AG10803 (cell line): ENCODE measurements around the gene SH3PXD2A.

Experiments used
- DNase-seq: peaks from one replicate; pipeline ENCODE4 v3.0.0; 2010; ENCODE audit warnings: low read depth
- H3K4me3 ChIP-seq: 2 replicates; pipeline ENCODE4 v1.5.1; 2011; ENCODE audit warnings: mild to moderate bottlenecking, low read length, control low read depth
- TF ChIP-seq, protein P1 (sequence below): conservative IDR thresholded peaks from 2 replicates; pipeline ENCODE4 v1.5.1; 2011; ENCODE audit warnings: mild to moderate bottlenecking, low read length, control low read depth, inconsistent platforms

Gene SH3PXD2A

DNA sequence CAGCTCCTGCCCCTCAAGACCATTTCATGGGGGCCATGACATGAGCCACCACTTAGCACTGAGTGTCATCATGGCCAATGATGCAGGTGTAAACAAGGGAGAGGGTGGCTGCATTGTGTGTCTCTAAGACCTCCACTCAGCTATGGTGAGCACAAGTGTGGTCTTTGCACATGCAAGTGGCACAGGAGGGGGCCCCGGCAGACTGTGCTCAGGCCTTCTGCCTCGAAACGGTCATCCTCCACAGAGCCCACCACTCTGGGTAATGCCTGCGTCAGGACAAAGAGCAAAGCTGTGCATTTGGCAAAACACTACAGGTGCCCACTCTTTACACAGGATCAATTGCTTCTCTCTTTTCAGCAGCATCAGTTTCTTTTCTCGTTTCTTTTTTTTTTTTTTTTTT lies 125.5 kb downstream of the SH3PXD2A start:
- no peak for DNase-seq
- H3K4me3 ChIP-seq: no peak overlapping the region
- TF ChIP-seq, protein P1, sequence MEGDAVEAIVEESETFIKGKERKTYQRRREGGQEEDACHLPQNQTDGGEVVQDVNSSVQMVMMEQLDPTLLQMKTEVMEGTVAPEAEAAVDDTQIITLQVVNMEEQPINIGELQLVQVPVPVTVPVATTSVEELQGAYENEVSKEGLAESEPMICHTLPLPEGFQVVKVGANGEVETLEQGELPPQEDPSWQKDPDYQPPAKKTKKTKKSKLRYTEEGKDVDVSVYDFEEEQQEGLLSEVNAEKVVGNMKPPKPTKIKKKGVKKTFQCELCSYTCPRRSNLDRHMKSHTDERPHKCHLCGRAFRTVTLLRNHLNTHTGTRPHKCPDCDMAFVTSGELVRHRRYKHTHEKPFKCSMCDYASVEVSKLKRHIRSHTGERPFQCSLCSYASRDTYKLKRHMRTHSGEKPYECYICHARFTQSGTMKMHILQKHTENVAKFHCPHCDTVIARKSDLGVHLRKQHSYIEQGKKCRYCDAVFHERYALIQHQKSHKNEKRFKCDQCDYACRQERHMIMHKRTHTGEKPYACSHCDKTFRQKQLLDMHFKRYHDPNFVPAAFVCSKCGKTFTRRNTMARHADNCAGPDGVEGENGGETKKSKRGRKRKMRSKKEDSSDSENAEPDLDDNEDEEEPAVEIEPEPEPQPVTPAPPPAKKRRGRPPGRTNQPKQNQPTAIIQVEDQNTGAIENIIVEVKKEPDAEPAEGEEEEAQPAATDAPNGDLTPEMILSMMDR: no peak

DNA sequence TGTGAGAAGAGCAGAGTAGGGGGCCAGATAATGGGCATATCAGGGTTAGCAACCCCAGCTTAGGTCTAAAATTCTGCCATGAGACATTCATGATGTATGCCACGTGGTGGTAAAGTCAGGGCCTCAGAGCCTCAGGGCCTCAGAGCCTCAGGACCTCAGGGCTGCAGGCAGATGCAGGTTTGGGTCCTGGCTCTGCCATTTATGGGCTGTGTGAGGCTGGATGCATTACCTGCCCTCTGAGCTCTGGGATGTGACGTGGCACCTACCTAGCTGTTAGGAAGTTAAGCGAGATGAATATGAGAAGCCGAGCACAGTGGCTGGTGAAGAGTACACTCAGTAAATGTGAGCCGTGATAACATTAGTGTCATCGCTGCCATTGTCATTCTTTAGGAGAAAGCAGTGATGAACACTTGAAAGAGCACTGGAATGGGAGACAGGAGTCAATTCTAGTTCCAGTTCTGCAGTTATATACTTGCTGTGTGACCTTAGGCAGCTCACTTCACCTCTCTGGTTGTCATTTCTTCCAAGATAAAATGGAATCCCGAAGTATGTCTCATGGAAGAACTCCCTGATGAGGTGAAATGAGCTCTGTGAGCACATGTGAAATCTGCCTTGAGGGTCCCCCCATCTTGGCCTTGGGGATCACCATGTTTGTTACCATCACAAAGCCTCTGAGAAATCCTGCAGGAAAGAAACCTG lies 127.2 kb downstream of the SH3PXD2A start:
- TF ChIP-seq, protein P1: no peak
- DNase-seq: no peak
- no peak overlapping the region for H3K4me3 ChIP-seq

DNA sequence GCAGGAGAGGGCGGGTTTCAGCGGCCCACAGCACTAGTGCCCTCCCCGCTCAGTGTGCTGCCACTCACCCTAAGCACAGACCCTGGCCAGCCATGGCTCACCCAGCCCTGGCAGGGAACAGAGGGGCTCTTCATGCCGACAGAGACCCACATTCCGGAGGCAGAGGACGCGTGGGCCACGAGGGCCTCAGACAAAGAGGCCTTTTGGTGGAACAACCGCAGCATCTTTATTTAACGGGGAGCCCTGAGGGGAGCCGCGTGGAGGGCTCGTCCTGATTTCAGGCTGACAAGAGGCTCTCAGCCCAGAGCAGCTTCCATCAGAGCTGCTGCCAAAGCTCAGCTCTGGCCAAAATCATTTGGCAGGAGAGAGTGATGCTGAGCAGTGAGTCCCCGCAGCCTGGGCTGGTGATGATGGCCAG lies 127.8 kb downstream of the SH3PXD2A start:
- DNase-seq: no peak
- TF ChIP-seq, protein P1: no peak

DNA sequence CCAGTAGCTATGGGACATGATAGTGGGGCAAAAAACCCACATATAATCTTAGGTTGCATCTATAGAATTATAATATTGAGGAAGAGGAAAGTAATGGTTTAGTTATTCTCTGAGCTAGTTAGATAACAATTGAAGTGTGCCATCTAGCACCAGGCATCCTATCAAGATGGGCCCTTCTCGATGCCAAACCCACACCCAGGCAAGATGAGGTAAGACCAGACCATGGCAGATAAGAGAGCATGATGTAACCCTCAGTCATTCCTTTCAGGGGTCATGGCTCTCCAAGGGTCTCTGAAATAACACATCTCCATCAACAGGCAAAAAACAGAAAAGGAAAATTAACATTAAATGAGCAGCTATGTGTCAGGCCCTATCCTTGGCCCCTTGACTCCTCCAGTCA lies 128.7 kb downstream of the SH3PXD2A start:
- no peak for DNase-seq
- H3K4me3 ChIP-seq: no peak overlapping the region
- TF ChIP-seq, protein P1: no peak

More for the DNA sequence above, 127.8 kb downstream of the SH3PXD2A start:
- H3K4me3 ChIP-seq: no peak overlapping the region

DNA sequence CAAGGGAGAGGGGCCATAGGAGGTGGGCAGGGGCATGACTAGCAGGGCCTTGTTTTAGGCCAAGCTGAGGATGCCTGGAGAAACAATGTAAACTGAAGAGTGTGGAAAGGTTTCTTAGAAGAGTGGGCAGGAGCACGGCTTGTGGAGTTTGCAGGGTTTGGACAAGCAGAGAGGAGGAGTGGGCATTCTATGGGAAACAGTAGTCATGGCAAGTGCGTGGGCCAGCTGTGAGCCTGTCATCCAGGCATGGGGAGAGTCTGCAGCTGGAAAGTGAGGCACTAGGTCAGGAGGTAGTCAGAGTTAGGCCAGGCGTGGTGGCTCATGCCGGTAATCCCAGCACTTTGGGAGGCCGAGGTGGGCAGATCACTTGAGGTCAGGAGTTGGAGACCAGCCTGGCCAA lies 130.1 kb downstream of the SH3PXD2A start:
- no peak for DNase-seq
- TF ChIP-seq, protein P1: no peak
- no peak overlapping the region for H3K4me3 ChIP-seq

DNA sequence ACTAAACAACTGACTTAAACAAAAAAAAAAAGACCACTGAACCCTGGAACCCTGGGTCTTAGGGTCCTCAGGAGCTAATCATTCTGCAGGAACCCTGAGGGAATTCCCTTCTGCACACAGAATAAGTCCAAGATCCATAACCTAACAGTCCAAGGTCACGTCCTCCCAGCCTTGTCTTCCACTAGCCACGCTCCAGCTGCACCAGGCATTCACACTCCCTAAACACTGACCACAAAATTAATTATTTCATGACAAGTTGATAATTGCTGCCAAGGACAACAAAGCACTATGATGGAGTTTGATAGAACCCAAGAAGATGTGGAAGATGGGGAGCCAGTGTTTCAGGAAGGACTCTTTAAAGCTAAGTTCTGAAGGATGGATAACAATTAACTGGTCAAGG lies 130.6 kb downstream of the SH3PXD2A start:
- TF ChIP-seq, protein P1: no peak
- no peak for DNase-seq
- no peak overlapping the region for H3K4me3 ChIP-seq

DNA sequence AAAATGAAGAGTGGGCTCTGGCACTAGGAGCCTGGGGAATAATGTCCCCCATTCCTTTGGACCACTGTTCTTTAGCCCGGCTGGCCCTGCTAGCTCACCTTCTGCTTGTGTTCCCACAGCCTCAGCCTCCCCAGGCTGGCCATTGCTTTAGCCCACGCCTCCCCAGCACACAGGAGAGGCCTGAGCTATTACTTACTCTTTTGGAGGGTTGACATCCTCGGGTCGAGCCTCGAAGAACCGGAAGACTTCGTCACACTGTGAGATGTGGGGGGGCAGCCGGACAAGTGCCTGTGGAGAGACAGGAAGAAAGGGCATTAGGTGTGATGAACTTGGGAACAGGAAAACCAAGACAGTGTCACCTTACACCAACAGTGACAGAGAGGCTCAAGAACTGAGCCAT lies 131.3 kb downstream of the SH3PXD2A start:
- TF ChIP-seq, protein P1: no peak
- H3K4me3 ChIP-seq: no peak overlapping the region
- DNase-seq: no peak
